Neural crest cell (in vitro differentiated cells): ENCODE results near the gene ZNF165. TPM values are rescaled to one million over a fixed set of nuclear protein-coding genes. Genes with fewer than 3 reads are reported as not detected.

Source experiments
- DNase-seq: peaks from one replicate; pipeline ENCODE4 v3.0.0; 2021; ENCODE audit warnings: low read depth, mixed read lengths, low spot score
- H3K27ac Mint-ChIP-seq: one replicate; pipeline ENCODE4 v1.8.0; 2021; ENCODE audit warnings: mild to moderate bottlenecking, mixed read lengths; ENCODE audit not compliant: unreplicated experiment
- H3K27me3 Mint-ChIP-seq: 2 replicates; pipeline ENCODE4 v1.8.0; 2021; ENCODE audit warnings: low read depth, mild to moderate bottlenecking, mixed read lengths
- H3K36me3 Mint-ChIP-seq: 2 replicates; pipeline ENCODE4 v1.8.0; 2021; ENCODE audit warnings: low read depth, mild to moderate bottlenecking, mixed read lengths
- H3K4me1 Mint-ChIP-seq: 2 replicates; pipeline ENCODE4 v1.8.0; 2021; ENCODE audit warnings: mixed read lengths
- H3K4me3 Mint-ChIP-seq: one replicate; pipeline ENCODE4 v1.8.0; 2021; ENCODE audit warnings: mild to moderate bottlenecking, mixed read lengths
- H3K9me3 Mint-ChIP-seq: 2 replicates; pipeline ENCODE4 v1.8.0; 2021; ENCODE audit warnings: mixed read lengths
- total RNA-seq: library from RNA; stranded (reverse); gene quantifications from 2 replicates; pipeline ENCODE4 v1.2.1, GENCODE V29; 2021
- TF ChIP-seq, protein P1 (sequence below): fragments of 200-600 bp; sonication (generic); conservative IDR thresholded peaks from 2 replicates; pipeline ENCODE4 v1.5.0; 2021; ENCODE audit warnings: antibody characterized with exemption, mild to moderate bottlenecking

The ZNF165 gene
- total RNA-seq, 1 donor from 2014 or later = 0.98 TPM

GRCh38 chr6:28124350-28124970, 44.1 kb downstream of the ZNF165 start, which contains the start of gene ZSCAN16:
Gene ZSCAN16 (plus strand): TSS chr6:28124609. CDS start chr6:28125444, 835 bp downstream.
- peaks cover 27% of the 10 kb centered on the region for H3K4me1 Mint-ChIP-seq
- H3K27ac Mint-ChIP-seq = peak within 1 kb of the TSS; percentile 97
- TF ChIP-seq, protein P1, sequence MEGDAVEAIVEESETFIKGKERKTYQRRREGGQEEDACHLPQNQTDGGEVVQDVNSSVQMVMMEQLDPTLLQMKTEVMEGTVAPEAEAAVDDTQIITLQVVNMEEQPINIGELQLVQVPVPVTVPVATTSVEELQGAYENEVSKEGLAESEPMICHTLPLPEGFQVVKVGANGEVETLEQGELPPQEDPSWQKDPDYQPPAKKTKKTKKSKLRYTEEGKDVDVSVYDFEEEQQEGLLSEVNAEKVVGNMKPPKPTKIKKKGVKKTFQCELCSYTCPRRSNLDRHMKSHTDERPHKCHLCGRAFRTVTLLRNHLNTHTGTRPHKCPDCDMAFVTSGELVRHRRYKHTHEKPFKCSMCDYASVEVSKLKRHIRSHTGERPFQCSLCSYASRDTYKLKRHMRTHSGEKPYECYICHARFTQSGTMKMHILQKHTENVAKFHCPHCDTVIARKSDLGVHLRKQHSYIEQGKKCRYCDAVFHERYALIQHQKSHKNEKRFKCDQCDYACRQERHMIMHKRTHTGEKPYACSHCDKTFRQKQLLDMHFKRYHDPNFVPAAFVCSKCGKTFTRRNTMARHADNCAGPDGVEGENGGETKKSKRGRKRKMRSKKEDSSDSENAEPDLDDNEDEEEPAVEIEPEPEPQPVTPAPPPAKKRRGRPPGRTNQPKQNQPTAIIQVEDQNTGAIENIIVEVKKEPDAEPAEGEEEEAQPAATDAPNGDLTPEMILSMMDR = no peak
- H3K36me3 Mint-ChIP-seq = peaks cover 8% of the 10 kb centered on the region
- no peaks in the 10 kb centered on the region for H3K9me3 Mint-ChIP-seq
- DNase-seq = peak; percentile 78
- no peaks in the 10 kb centered on the region for H3K27me3 Mint-ChIP-seq
- H3K4me3 Mint-ChIP-seq = peak within 1 kb of the TSS; percentile 98

GRCh38 chr6:28124971-28125353, 44.6 kb downstream of the ZNF165 start:
- DNase-seq = no peak
- Mint-ChIP-seq H3K4me3 (peak overlapping the region; percentile 98), H3K27me3 (no peaks in the 10 kb centered on the region), H3K27ac (peak overlapping the region; percentile 97), H3K9me3 (no peaks in the 10 kb centered on the region), H3K4me1 (peaks cover 27% of the 10 kb centered on the region), H3K36me3 (peaks cover 8% of the 10 kb centered on the region)
- TF ChIP-seq, protein P1 = no peak

GRCh38 chr6:28125401-28125800, 45.0 kb downstream of the ZNF165 start:
- no peak for DNase-seq
- H3K27ac Mint-ChIP-seq = no peak overlapping the region
- TF ChIP-seq, protein P1 = no peak
- no peaks in the 10 kb centered on the region for H3K27me3 Mint-ChIP-seq
- H3K4me3 Mint-ChIP-seq = peak overlapping the region; percentile 98
- no peaks in the 10 kb centered on the region for H3K9me3 Mint-ChIP-seq
- peaks cover 7% of the 10 kb centered on the region for H3K36me3 Mint-ChIP-seq
- peaks cover 27% of the 10 kb centered on the region for H3K4me1 Mint-ChIP-seq

- TF ChIP-seq, protein P1 = peak; percentile 52
- H3K9me3 Mint-ChIP-seq = no peaks in the 10 kb centered on the region
- H3K27me3 Mint-ChIP-seq = no peaks in the 10 kb centered on the region
- DNase-seq = peak; percentile 13
- H3K4me1 Mint-ChIP-seq = peaks cover 51% of the 10 kb centered on the region
- H3K4me3 Mint-ChIP-seq = peak overlapping the region; percentile 90
- peak overlapping the region; percentile 39 for H3K27ac Mint-ChIP-seq
- H3K36me3 Mint-ChIP-seq = peaks cover 5% of the 10 kb centered on the region
These were observed 53.6 kb downstream of the ZNF165 start for GRCh38 chr6:28134015-28134414.

- DNase-seq = no peak
- Mint-ChIP-seq H3K36me3 (peaks cover 5% of the 10 kb centered on the region), H3K27me3 (no peaks in the 10 kb centered on the region), H3K9me3 (no peaks in the 10 kb centered on the region), H3K4me3 (peak overlapping the region; percentile 90), H3K27ac (no peak overlapping the region), H3K4me1 (peaks cover 51% of the 10 kb centered on the region)
- TF ChIP-seq, protein P1 = no peak
These were observed 54.3 kb downstream of the ZNF165 start for GRCh38 chr6:28134716-28135115.
